Mesenchymal stem cell (in vitro differentiated cells and primary cell): ENCODE results near the gene MYL3.
A peak's percentile ranks its signal among the peaks of the same experiment; 100 is the strongest.

Experiments
- DNase-seq: peaks from one replicate; pipeline ENCODE4 v3.0.0-alpha.2; 2013
- H2AFZ ChIP-seq: one replicate; pipeline ENCODE4 v1.6.1; 2013; ENCODE audit warnings: low read depth, mild to moderate bottlenecking, control low read depth, inconsistent platforms, low read length, moderate library complexity
- H2AK5ac ChIP-seq: 2 replicates; pipeline ENCODE4 v1.6.1; 2013; ENCODE audit warnings: low read length, moderate library complexity, mild to moderate bottlenecking, inconsistent platforms; ENCODE audit not compliant: severe bottlenecking
- H2BK120ac ChIP-seq: one replicate; pipeline ENCODE4 v1.6.1; 2013; ENCODE audit warnings: low read depth, mild to moderate bottlenecking, inconsistent platforms, low read length, moderate library complexity
- H2BK12ac ChIP-seq, 2 experiments: one replicate each; pipeline ENCODE4 v1.6.1; 2013; ENCODE audit warnings: inconsistent platforms in 2 of 2, low read length in 2 of 2, mild to moderate bottlenecking in 2 of 2, moderate library complexity in 2 of 2, control low read depth in 1 of 2
- H2BK15ac ChIP-seq: one replicate; pipeline ENCODE4 v1.6.1; 2013; ENCODE audit warnings: mild to moderate bottlenecking, low read depth, inconsistent platforms; ENCODE audit not compliant: poor library complexity, severe bottlenecking
- H2BK5ac ChIP-seq: 2 replicates; pipeline ENCODE4 v1.6.1; 2013; ENCODE audit warnings: low read depth, mild to moderate bottlenecking, low read length, control low read depth, inconsistent platforms; ENCODE audit not compliant: poor library complexity, severe bottlenecking
- H3K14ac ChIP-seq, 2 experiments: one replicate each; pipeline ENCODE4 v1.6.1; 2013; ENCODE audit warnings: inconsistent platforms in 2 of 2, low read length in 2 of 2, control low read depth in 1 of 2, mild to moderate bottlenecking in 1 of 2, moderate library complexity in 1 of 2
- H3K18ac ChIP-seq, 2 experiments: one replicate each; pipeline ENCODE4 v1.6.1; 2013; ENCODE audit warnings: inconsistent platforms in 2 of 2, low read length in 2 of 2, control low read depth in 1 of 2, low read depth in 1 of 2, mild to moderate bottlenecking in 1 of 2
- H3K23ac ChIP-seq, 2 experiments: one replicate each; pipeline ENCODE4 v1.6.1; 2013; ENCODE audit warnings: inconsistent platforms in 2 of 2, low read length in 2 of 2, mild to moderate bottlenecking in 2 of 2, moderate library complexity in 2 of 2, control low read depth in 1 of 2
- H3K27ac ChIP-seq: 2 replicates; pipeline ENCODE4 v1.5.1; 2013; ENCODE audit warnings: mild to moderate bottlenecking, moderate library complexity, low read length, control low read depth, inconsistent platforms; ENCODE audit not compliant: poor library complexity, severe bottlenecking
- H3K27me3 ChIP-seq, 2 experiments: 2 replicates each; pipeline versions ENCODE4 v1.6.1 to v1.7.0; 2013; ENCODE audit warnings: low read length in 2 of 2, mild to moderate bottlenecking in 2 of 2, moderate library complexity in 2 of 2, control low read depth in 1 of 2, inconsistent platforms in 1 of 2; ENCODE audit not compliant: control insufficient read depth in 1 of 2, insufficient read depth in 1 of 2
- H3K36me3 ChIP-seq, 2 experiments: 2 replicates each; pipeline versions ENCODE4 v1.6.1 to v1.7.0; 2013; ENCODE audit warnings: low read length in 2 of 2, control low read depth in 1 of 2, inconsistent platforms in 1 of 2, low read depth in 1 of 2, mild to moderate bottlenecking in 1 of 2; ENCODE audit not compliant: insufficient read depth in 2 of 2, control insufficient read depth in 1 of 2
- H3K4ac ChIP-seq, 2 experiments: one replicate each; pipeline ENCODE4 v1.6.1; 2013; ENCODE audit warnings: inconsistent platforms in 2 of 2, low read length in 2 of 2, mild to moderate bottlenecking in 2 of 2, moderate library complexity in 2 of 2, control low read depth in 1 of 2, low read depth in 1 of 2
- H3K4me1 ChIP-seq: 2 replicates; pipeline ENCODE4 v1.6.1; 2013; ENCODE audit warnings: low read depth, low read length, control low read depth; ENCODE audit not compliant: control insufficient read depth, insufficient read depth
- H3K4me2 ChIP-seq: 2 replicates; pipeline ENCODE4 v1.6.1; 2013; ENCODE audit warnings: low read length, mild to moderate bottlenecking, inconsistent platforms; ENCODE audit not compliant: poor library complexity, severe bottlenecking
- H3K4me3 ChIP-seq, 2 experiments: 2 replicates each; pipeline versions ENCODE4 v1.5.1 to v1.7.0; 2013; ENCODE audit warnings: low read length in 2 of 2, mild to moderate bottlenecking in 2 of 2, control low read depth in 1 of 2, low read depth in 1 of 2; ENCODE audit not compliant: insufficient read depth in 1 of 2
- H3K79me1 ChIP-seq: replicated peaks from 2 replicates; pipeline ENCODE4 v1.6.1; 2013; ENCODE audit warnings: mild to moderate bottlenecking, control low read depth, low read length, inconsistent platforms; ENCODE audit not compliant: poor library complexity, severe bottlenecking
- H3K9ac ChIP-seq: 2 replicates; pipeline ENCODE4 v1.7.0; 2013; ENCODE audit warnings: mild to moderate bottlenecking, low read length, moderate library complexity
- H3K9me3 ChIP-seq: 2 replicates; pipeline ENCODE4 v1.7.0; 2013; ENCODE audit warnings: mild to moderate bottlenecking, low read length; ENCODE audit not compliant: control insufficient read depth
- H4K8ac ChIP-seq: one replicate; pipeline ENCODE4 v1.6.1; 2013; ENCODE audit warnings: inconsistent platforms, mild to moderate bottlenecking, low read length, moderate library complexity
- H4K91ac ChIP-seq: one replicate; pipeline ENCODE4 v1.6.1; 2013; ENCODE audit warnings: mild to moderate bottlenecking, low read length, inconsistent platforms
- WGBS: methylation state at CpG from one replicate; pipeline ENCODE4 v1.1.7; 2013; ENCODE audit warnings: mixed read lengths; 5-methylcytosine and 5-hydroxymethylcytosine counted together

The MYL3 gene

GRCh38 chr3:46871222-46871621 is 8.0 kb upstream of the MYL3 start:
- Histone ChIP-seq H2BK5ac (no peak overlapping the region), H2BK15ac (no peak overlapping the region), H3K36me3 (no peaks in the 10 kb centered on the region), H2AFZ (no peak overlapping the region), H2AK5ac (no peak overlapping the region), H3K27ac (no peak overlapping the region), H2BK120ac (no peak overlapping the region), H4K91ac (no peak overlapping the region), H4K8ac (no peak overlapping the region), H3K14ac (no peak overlapping the region), H3K23ac (no peak overlapping the region), H3K4me1 (peaks cover 22% of the 10 kb centered on the region), H3K9me3 (no peaks in the 10 kb centered on the region), H2BK12ac (no peak overlapping the region), H3K79me1 (no peaks in the 10 kb centered on the region), H3K4me2 (no peak overlapping the region), H3K18ac (no peak overlapping the region), H3K4ac (no peak overlapping the region), H3K9ac (no peak overlapping the region), H3K27me3 (peaks cover 59 to 60% of the 10 kb centered on the region in 2 experiments), H3K4me3 (no peak overlapping the region)
- 81% methylated on average over 10 of the region's 10 CpGs for WGBS
- DNase-seq = no peak

- no peak overlapping the region for H3K4ac ChIP-seq
- H3K4me3 ChIP-seq = no peak overlapping the region
- no peak overlapping the region for H2BK12ac ChIP-seq
- H3K4me1 ChIP-seq = peaks cover 21% of the 10 kb centered on the region
- no peaks in the 10 kb centered on the region for H3K79me1 ChIP-seq
- H2BK15ac ChIP-seq = no peak overlapping the region
- no peak overlapping the region for H4K8ac ChIP-seq
- no peak overlapping the region for H3K18ac ChIP-seq
- no peak overlapping the region for H2AK5ac ChIP-seq
- peaks cover 59 to 60% of the 10 kb centered on the region in 2 experiments for H3K27me3 ChIP-seq
- WGBS = 79% methylated on average over 5 of the region's 5 CpGs
- no peak overlapping the region for H2AFZ ChIP-seq
- no peak overlapping the region for H2BK120ac ChIP-seq
- H3K36me3 ChIP-seq = no peaks in the 10 kb centered on the region
- H4K91ac ChIP-seq = no peak overlapping the region
- DNase-seq = no peak
- no peak overlapping the region for H3K4me2 ChIP-seq
- no peak overlapping the region for H3K23ac ChIP-seq
- H3K27ac ChIP-seq = no peak overlapping the region
- no peak overlapping the region for H3K9ac ChIP-seq
- H3K9me3 ChIP-seq = no peaks in the 10 kb centered on the region
- no peak overlapping the region for H3K14ac ChIP-seq
- H2BK5ac ChIP-seq = no peak overlapping the region
Measured at GRCh38 chr3:46870651-46871050, 7.4 kb upstream of the MYL3 start.

GRCh38 chr3:46869440-46869839 is 6.2 kb upstream of the MYL3 start:
- H3K4me2 ChIP-seq = no peak overlapping the region
- no peak overlapping the region for H2AK5ac ChIP-seq
- no peaks in the 10 kb centered on the region for H3K9me3 ChIP-seq
- H3K27me3 ChIP-seq = peaks cover 56 to 62% of the 10 kb centered on the region in 2 experiments
- 87% methylated on average over 10 of the region's 10 CpGs for WGBS
- H3K23ac ChIP-seq = no peak overlapping the region
- H4K8ac ChIP-seq = no peak overlapping the region
- no peak for DNase-seq
- no peak overlapping the region for H3K18ac ChIP-seq
- peaks cover 17% of the 10 kb centered on the region for H3K4me1 ChIP-seq
- H3K9ac ChIP-seq = no peak overlapping the region
- no peaks in the 10 kb centered on the region for H3K79me1 ChIP-seq
- no peak overlapping the region for H2BK12ac ChIP-seq
- H3K14ac ChIP-seq = no peak overlapping the region
- no peak overlapping the region for H2BK120ac ChIP-seq
- peak overlapping the region; percentile 52 for H4K91ac ChIP-seq
- no peak overlapping the region for H3K4ac ChIP-seq
- no peaks in the 10 kb centered on the region for H3K36me3 ChIP-seq
- no peak overlapping the region for H2AFZ ChIP-seq
- no peak overlapping the region for H3K4me3 ChIP-seq
- H2BK15ac ChIP-seq = no peak overlapping the region
- H3K27ac ChIP-seq = no peak overlapping the region
- no peak overlapping the region for H2BK5ac ChIP-seq

- Histone ChIP-seq H3K36me3 (no peaks in the 10 kb centered on the region), H3K4me3 (no peak overlapping the region), H4K91ac (no peak overlapping the region), H3K23ac (no peak overlapping the region), H3K9ac (no peak overlapping the region), H3K4me1 (peaks cover 12% of the 10 kb centered on the region), H2BK15ac (no peak overlapping the region), H3K18ac (no peak overlapping the region), H2AFZ (no peak overlapping the region), H3K79me1 (no peaks in the 10 kb centered on the region), H2AK5ac (no peak overlapping the region), H2BK12ac (no peak overlapping the region), H3K27me3 (peaks cover 58 to 63% of the 10 kb centered on the region in 2 experiments), H2BK5ac (no peak overlapping the region), H3K4me2 (no peak overlapping the region), H2BK120ac (no peak overlapping the region), H3K9me3 (no peaks in the 10 kb centered on the region), H3K14ac (no peak overlapping the region), H3K27ac (no peak overlapping the region), H4K8ac (no peak overlapping the region), H3K4ac (no peak overlapping the region)
- WGBS = 69% methylated on average over 7 of the region's 7 CpGs
- no peak for DNase-seq
Measured at GRCh38 chr3:46868948-46869347, 5.7 kb upstream of the MYL3 start.
